Measurements from ENCODE around the gene LRP5. TPM values are rescaled to one million over a fixed set of nuclear protein-coding genes. Genes with fewer than 3 reads are reported as not detected.
"Not testable (repeated sequence)": the region's sequence is repeated elsewhere in the genome, so short reads cannot be mapped to it uniquely, and the experiment has no call there.

LRP5 gene
- total RNA-seq, 1 donor from 2014 or later = 20.2 TPM

GRCh38 chr11:68343761-68344256 is 31.4 kb downstream of the LRP5 start:
- Histone ChIP-seq H3K27me3 (ENCODE audit: insufficient read depth, low read length) (no peaks in the 10 kb centered on the region), H3K27ac (ENCODE audit: low read depth, low read length) (no peak overlapping the region), H3K9me3 (ENCODE audit: insufficient read depth, low read depth, low read length) (no peaks in the 10 kb centered on the region), H3K79me2 (ENCODE audit: insufficient read depth, low read length) (peaks cover 62% of the 10 kb centered on the region), H3K4me3 (ENCODE audit: insufficient read depth, low read depth, low read length) (no peak overlapping the region), H3K9ac (ENCODE audit: low read length) (no peak overlapping the region), H4K20me1 (ENCODE audit: insufficient read depth, low read length) (peaks cover 51% of the 10 kb centered on the region), H3K36me3 (ENCODE audit: insufficient read depth, low read length) (no peaks in the 10 kb centered on the region), H3K4me2 (ENCODE audit: low read length) (no peak overlapping the region), H3K4me1 (ENCODE audit: insufficient read depth, low read length) (peaks cover 20% of the 10 kb centered on the region), H2AFZ (ENCODE audit: low read depth, low read length) (no peak overlapping the region)
- DNase-seq (ENCODE audit: low read depth) (no peak), FAIRE-seq (no peak)
- no peaks in the 10 kb centered on the region for H3K9me3 Mint-ChIP-seq (ENCODE audit: unreplicated experiment)
- no peak overlapping the region for H3K27ac Mint-ChIP-seq (ENCODE audit: unreplicated experiment)
- H3K4me3 Mint-ChIP-seq (ENCODE audit: unreplicated experiment) = no peak overlapping the region
- H3K4me1 Mint-ChIP-seq (ENCODE audit: low read depth, unreplicated experiment) = peaks cover 12% of the 10 kb centered on the region
- H3K36me3 Mint-ChIP-seq (ENCODE audit: low read depth, unreplicated experiment) = peaks cover 11% of the 10 kb centered on the region
- no peak for TF ChIP-seq CTCF (IDR thresholded peaks at IDR 0.05; ENCODE audit: insufficient read depth, low read depth, low read length)
- TF ChIP-seq EZH2 (IDR thresholded peaks at IDR 0.05; ENCODE audit: insufficient read depth, low read length) = no peak
- no peaks in the 10 kb centered on the region for H3K27me3 Mint-ChIP-seq (ENCODE audit: low read depth, unreplicated experiment)

GRCh38 chr11:68344821-68345220 is 32.4 kb downstream of the LRP5 start:
- H3K36me3 Mint-ChIP-seq (ENCODE audit: low read depth, unreplicated experiment) = peaks cover 11% of the 10 kb centered on the region
- not testable (repeated sequence) for H3K9me3 ChIP-seq (ENCODE audit: insufficient read depth, low read depth, low read length); H3K27me3 ChIP-seq (ENCODE audit: insufficient read depth, low read length); H3K4me3 Mint-ChIP-seq (ENCODE audit: unreplicated experiment); H3K9me3 Mint-ChIP-seq (ENCODE audit: unreplicated experiment); FAIRE-seq; H3K4me3 ChIP-seq (ENCODE audit: insufficient read depth, low read depth, low read length); H3K27ac Mint-ChIP-seq (ENCODE audit: unreplicated experiment); H2AFZ ChIP-seq (ENCODE audit: low read depth, low read length); H3K4me2 ChIP-seq (ENCODE audit: low read length); H3K36me3 ChIP-seq (ENCODE audit: insufficient read depth, low read length); H3K27ac ChIP-seq (ENCODE audit: low read depth, low read length); H3K27me3 Mint-ChIP-seq (ENCODE audit: low read depth, unreplicated experiment); H3K9ac ChIP-seq (ENCODE audit: low read length); DNase-seq (ENCODE audit: low read depth)
- Histone ChIP-seq H3K4me1 (ENCODE audit: insufficient read depth, low read length) (peaks cover 20% of the 10 kb centered on the region), H4K20me1 (ENCODE audit: insufficient read depth, low read length) (peaks cover 47% of the 10 kb centered on the region), H3K79me2 (ENCODE audit: insufficient read depth, low read length) (peaks cover 64% of the 10 kb centered on the region)
- peaks cover 12% of the 10 kb centered on the region for H3K4me1 Mint-ChIP-seq (ENCODE audit: low read depth, unreplicated experiment)

GRCh38 chr11:68345776-68346461 is 33.5 kb downstream of the LRP5 start:
- Mint-ChIP-seq H3K4me1 (ENCODE audit: low read depth, unreplicated experiment) (peaks cover 10% of the 10 kb centered on the region), H3K27me3 (ENCODE audit: low read depth, unreplicated experiment) (no peaks in the 10 kb centered on the region), H3K4me3 (ENCODE audit: unreplicated experiment) (no peak overlapping the region), H3K27ac (ENCODE audit: unreplicated experiment) (no peak overlapping the region), H3K36me3 (ENCODE audit: low read depth, unreplicated experiment) (peaks cover 13% of the 10 kb centered on the region), H3K9me3 (ENCODE audit: unreplicated experiment) (no peaks in the 10 kb centered on the region)
- no peak overlapping the region for H3K9ac ChIP-seq (ENCODE audit: low read length)
- no peak overlapping the region for H3K4me2 ChIP-seq (ENCODE audit: low read length)
- peaks cover 62% of the 10 kb centered on the region for H3K79me2 ChIP-seq (ENCODE audit: insufficient read depth, low read length)
- TF ChIP-seq CTCF (IDR thresholded peaks at IDR 0.05; ENCODE audit: insufficient read depth, low read depth, low read length) = no peak
- no peak for TF ChIP-seq EZH2 (IDR thresholded peaks at IDR 0.05; ENCODE audit: insufficient read depth, low read length)
- peaks cover 17% of the 10 kb centered on the region for H3K4me1 ChIP-seq (ENCODE audit: insufficient read depth, low read length)
- H3K27me3 ChIP-seq (ENCODE audit: insufficient read depth, low read length) = no peaks in the 10 kb centered on the region
- H2AFZ ChIP-seq (ENCODE audit: low read depth, low read length) = no peak overlapping the region
- no peak for FAIRE-seq
- DNase-seq (ENCODE audit: low read depth) = no peak
- H4K20me1 ChIP-seq (ENCODE audit: insufficient read depth, low read length) = peaks cover 46% of the 10 kb centered on the region
- H3K27ac ChIP-seq (ENCODE audit: low read depth, low read length) = no peak overlapping the region
- H3K36me3 ChIP-seq (ENCODE audit: insufficient read depth, low read length) = no peaks in the 10 kb centered on the region
- H3K4me3 ChIP-seq (ENCODE audit: insufficient read depth, low read depth, low read length) = no peak overlapping the region
- H3K9me3 ChIP-seq (ENCODE audit: insufficient read depth, low read depth, low read length) = no peaks in the 10 kb centered on the region

Data from astrocyte (in vitro differentiated cells and primary cell).